ENCODE results near the gene NPTN. TPM values are rescaled to one million over a fixed set of nuclear protein-coding genes. Genes with fewer than 3 reads are reported as not detected.

The NPTN gene
- total and polyA plus RNA-seq, 2 of the 13 experiments (the other 11 are each of a cell fraction or from before 2014, with no cell fraction given): 78.0 to 110 TPM

DNA sequence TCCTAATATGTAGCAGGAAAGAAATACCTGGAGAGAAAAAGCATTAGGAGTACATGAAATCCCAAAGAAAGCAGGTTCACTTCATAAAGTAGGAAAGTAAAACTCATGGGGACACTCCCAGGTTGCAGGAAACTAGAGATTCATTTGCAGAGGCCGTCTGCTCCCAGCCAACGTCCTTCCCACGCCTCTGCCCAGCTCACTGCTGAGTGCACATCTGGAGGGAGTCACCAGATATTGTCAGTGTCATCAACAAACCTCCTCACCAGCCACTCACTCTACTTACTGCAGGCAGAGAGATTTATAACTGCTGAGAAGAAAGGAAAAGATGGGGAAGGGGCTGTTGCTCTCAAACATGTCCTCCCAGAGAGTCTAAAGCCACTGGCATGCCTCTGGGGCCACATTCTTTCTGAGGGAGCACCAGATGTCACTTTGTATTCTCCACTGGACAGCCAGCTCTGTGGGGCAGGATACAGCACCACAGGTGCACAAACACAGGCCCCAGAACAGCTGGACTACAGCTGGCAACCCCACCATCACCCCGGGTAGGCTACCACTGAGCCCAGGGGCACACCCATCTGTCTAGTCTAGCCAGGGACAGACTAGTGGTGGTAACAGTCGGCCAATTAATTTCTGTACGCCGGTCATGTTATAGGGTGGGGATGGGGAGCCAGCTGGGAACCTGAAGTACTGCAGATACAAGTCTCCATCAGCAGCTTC is 64.5 kb downstream of the NPTN start:
- FAIRE-seq (no peak), ATAC-seq (no peak)
- POLR2A ChIA-PET: no interaction called here
- TF ChIP-seq, protein P1, sequence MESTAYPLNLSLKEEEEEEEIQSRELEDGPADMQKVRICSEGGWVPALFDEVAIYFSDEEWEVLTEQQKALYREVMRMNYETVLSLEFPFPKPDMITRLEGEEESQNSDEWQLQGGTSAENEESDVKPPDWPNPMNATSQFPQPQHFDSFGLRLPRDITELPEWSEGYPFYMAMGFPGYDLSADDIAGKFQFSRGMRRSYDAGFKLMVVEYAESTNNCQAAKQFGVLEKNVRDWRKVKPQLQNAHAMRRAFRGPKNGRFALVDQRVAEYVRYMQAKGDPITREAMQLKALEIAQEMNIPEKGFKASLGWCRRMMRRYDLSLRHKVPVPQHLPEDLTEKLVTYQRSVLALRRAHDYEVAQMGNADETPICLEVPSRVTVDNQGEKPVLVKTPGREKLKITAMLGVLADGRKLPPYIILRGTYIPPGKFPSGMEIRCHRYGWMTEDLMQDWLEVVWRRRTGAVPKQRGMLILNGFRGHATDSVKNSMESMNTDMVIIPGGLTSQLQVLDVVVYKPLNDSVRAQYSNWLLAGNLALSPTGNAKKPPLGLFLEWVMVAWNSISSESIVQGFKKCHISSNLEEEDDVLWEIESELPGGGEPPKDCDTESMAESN (CRISPR knock-in tag; conservative IDR thresholded peaks at IDR 0.05): no peak
- TF ChIP-seq ZNF331 (CRISPR knock-in tag; IDR thresholded peaks at IDR 0.05) (no peak), ZNF24 (IDR thresholded peaks at IDR 0.05) (no peak), BORCS8-MEF2B (CRISPR knock-in tag; IDR thresholded peaks at IDR 0.05) (no peak), HCFC1 (IDR thresholded peaks at IDR 0.05; ENCODE audit: low read depth, low read length) (no peak), KLF9 (CRISPR knock-in tag; IDR thresholded peaks at IDR 0.05; ENCODE audit: low read depth) (no peak), MIER3 (CRISPR knock-in tag; IDR thresholded peaks at IDR 0.05; ENCODE audit: borderline replicate concordance) (no peak), POLR2G (IDR thresholded peaks at IDR 0.05; ENCODE audit: low read depth, low read length) (no peak), PLSCR1 (CRISPR knock-in tag; IDR thresholded peaks at IDR 0.05; ENCODE audit: borderline replicate concordance) (no peak), ZNF597 (CRISPR knock-in tag; IDR thresholded peaks at IDR 0.05) (no peak), CSRNP2 (CRISPR knock-in tag; conservative IDR thresholded peaks at IDR 0.05; ENCODE audit: low read depth) (no peak), RAD21 (CRISPR knock-in tag; IDR thresholded peaks at IDR 0.05) (no peak), TBL1XR1 (IDR thresholded peaks at IDR 0.05; ENCODE audit: borderline replicate concordance, low read length, partially characterized antibody) (no peak), MXD3 (CRISPR knock-in tag; IDR thresholded peaks at IDR 0.05) (no peak), SNAI1 (CRISPR knock-in tag; IDR thresholded peaks at IDR 0.05; ENCODE audit: borderline replicate concordance) (no peak)
- TF ChIP-seq, protein P2, sequence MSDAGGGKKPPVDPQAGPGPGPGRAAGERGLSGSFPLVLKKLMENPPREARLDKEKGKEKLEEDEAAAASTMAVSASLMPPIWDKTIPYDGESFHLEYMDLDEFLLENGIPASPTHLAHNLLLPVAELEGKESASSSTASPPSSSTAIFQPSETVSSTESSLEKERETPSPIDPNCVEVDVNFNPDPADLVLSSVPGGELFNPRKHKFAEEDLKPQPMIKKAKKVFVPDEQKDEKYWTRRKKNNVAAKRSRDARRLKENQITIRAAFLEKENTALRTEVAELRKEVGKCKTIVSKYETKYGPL (CRISPR knock-in tag; IDR thresholded peaks at IDR 0.05): no peak
- TF ChIP-seq, protein P3, sequence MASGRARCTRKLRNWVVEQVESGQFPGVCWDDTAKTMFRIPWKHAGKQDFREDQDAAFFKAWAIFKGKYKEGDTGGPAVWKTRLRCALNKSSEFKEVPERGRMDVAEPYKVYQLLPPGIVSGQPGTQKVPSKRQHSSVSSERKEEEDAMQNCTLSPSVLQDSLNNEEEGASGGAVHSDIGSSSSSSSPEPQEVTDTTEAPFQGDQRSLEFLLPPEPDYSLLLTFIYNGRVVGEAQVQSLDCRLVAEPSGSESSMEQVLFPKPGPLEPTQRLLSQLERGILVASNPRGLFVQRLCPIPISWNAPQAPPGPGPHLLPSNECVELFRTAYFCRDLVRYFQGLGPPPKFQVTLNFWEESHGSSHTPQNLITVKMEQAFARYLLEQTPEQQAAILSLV (CRISPR knock-in tag; IDR thresholded peaks at IDR 0.05; ENCODE audit: borderline replicate concordance): no peak

More for the DNA sequence above, 64.5 kb downstream of the NPTN start:
- no peak for DNase-seq (ENCODE audit: low spot score)
- Histone ChIP-seq H3K36me3 (replicated peaks in 1 of 2; ENCODE audit: control insufficient read depth in 1 of 2, insufficient read depth in 2 of 2, low read length in 2 of 2) (peaks cover 29 to 77% of the 10 kb centered on the region in 2 experiments), H3K9me3 (ENCODE audit: low read length) (no peaks in the 10 kb centered on the region), H4K20me1 (ENCODE audit: insufficient read depth, low read length) (no peaks in the 10 kb centered on the region), H3K4me3 (replicated peaks in 1 of 3; ENCODE audit: insufficient read depth in 1 of 3, low read depth in 2 of 3, low read length in 3 of 3) (no peak overlapping the region), H3K27me3 (ENCODE audit: control insufficient read depth in 1 of 2, insufficient read depth in 2 of 2, low read length in 2 of 2) (no peaks in the 10 kb centered on the region), H3K4me1 (ENCODE audit: insufficient read depth, low read length) (no peaks in the 10 kb centered on the region), H3K9ac (ENCODE audit: insufficient read depth, low read depth, low read length) (no peak overlapping the region), H3K4me2 (ENCODE audit: low read depth, low read length) (no peak overlapping the region), H3K27ac (ENCODE audit: extremely low read length, insufficient read depth, low read length) (no peak overlapping the region), H2AFZ (ENCODE audit: low read length) (no peak overlapping the region), H3K79me2 (ENCODE audit: insufficient read depth, low read length) (no peaks in the 10 kb centered on the region)
- no TSS peak for BruUV-seq (replicated peaks)
- 100% methylated on average over 6 of the region's 7 CpGs for WGBS (ENCODE audit: low lambda C conversion rate)
- in situ Hi-C loops (cut with HindIII; ENCODE audit: extremely low pct_ligation_motif_present, low pct_unique_long_range_greater_than_20kb): no loop called here
- CTCF ChIA-PET (ENCODE audit: low intra/inter-chr PET ratio, low total read pairs): no interaction called here
- intact Hi-C loops (cut with micrococcal nuclease; ENCODE audit: unreplicated experiment): no loop called here

Measured in HepG2 (cell line).